Adipose tissue (tissue), 3 donors: ENCODE results near the gene VSIR. TPM values are rescaled to one million over a fixed set of nuclear protein-coding genes. Genes with fewer than 3 reads are reported as not detected.
A peak's percentile ranks its signal among the peaks of the same experiment; 100 is the strongest.

Source experiments
- H3K27ac ChIP-seq: one replicate; pipeline ENCODE4 v1.5.1; 2013; ENCODE audit warnings: low read depth, low read length
- WGBS, 3 donors: extraction: QIAGEN DNeasy Blood & Tissue Kit; methylation state at CpG; one replicate each; pipeline ENCODE4 v1.1.7; 2013; 5-methylcytosine and 5-hydroxymethylcytosine counted together
- polyA plus RNA-seq, 3 donors: library from polyadenylated mRNA; stranded (reverse); fragments of 200-250 nt; gene quantifications; one replicate each; pipeline ENCODE4 v1.2.3, GENCODE V29; 2013
- donor health status: healthy with polysubstance abuse.
- donor health status: Bipolar disorder and iron deficiency.
- donor health status: healthy.

The VSIR gene
- polyA plus RNA-seq, 3 donors, result 18.7 to 87.3 (median 40.3) TPM

- no peak overlapping the region for H3K27ac ChIP-seq
- WGBS, 3 donors, result 67 to 84% (median 76%) methylated on average over 10 of the region's 10 CpGs
Observed at GRCh38 chr10:71789871-71790270, 16.6 kb upstream of the VSIR start.

- 81 to 92% (median 89%) methylated on average over 8 of the region's 8 CpGs for WGBS, 3 donors
- H3K27ac ChIP-seq, result no peak overlapping the region
Observed at GRCh38 chr10:71788954-71789353, 15.6 kb upstream of the VSIR start.

- H3K27ac ChIP-seq, result no peak overlapping the region
- 81 to 96% (median 94%) methylated on average over 18 of the region's 18 CpGs for WGBS, 3 donors
Observed at GRCh38 chr10:71784679-71785272, 11.5 kb upstream of the VSIR start.

GRCh38 chr10:71783917-71784678, 10.8 kb upstream of the VSIR start:
- H3K27ac ChIP-seq, result no peak overlapping the region
- 84 to 87% (median 85%) methylated on average over 17 of the region's 17 CpGs for WGBS, 3 donors

- H3K27ac ChIP-seq, result no peak overlapping the region
- WGBS, 3 donors, result 36 to 50% (median 38%) methylated on average over 7 of the region's 7 CpGs
Observed at GRCh38 chr10:71782917-71783490, 9.7 kb upstream of the VSIR start.

- 64 to 71% (median 68%) methylated on average over 6 of the region's 6 CpGs for WGBS, 3 donors
- H3K27ac ChIP-seq, result no peak overlapping the region
Observed at GRCh38 chr10:71782221-71782916, 9.0 kb upstream of the VSIR start.

- 75 to 87% (median 85%) methylated on average over 9 of the region's 9 CpGs for WGBS, 3 donors
- H3K27ac ChIP-seq, result no peak overlapping the region
Observed at GRCh38 chr10:71780719-71781118, 7.4 kb upstream of the VSIR start.

GRCh38 chr10:71780156-71780555, 6.8 kb upstream of the VSIR start:
- no peak overlapping the region for H3K27ac ChIP-seq
- 88 to 89% (median 89%) methylated on average over 7 of the region's 7 CpGs for WGBS, 3 donors

- WGBS, 3 donors, result 77 to 95% (median 90%) methylated on average over 6 of the region's 6 CpGs
- H3K27ac ChIP-seq, result no peak overlapping the region
Observed at GRCh38 chr10:71779641-71780040, 6.3 kb upstream of the VSIR start.

- WGBS, 3 donors, result 76 to 97% (median 90%) methylated on average over 11 of the region's 11 CpGs
- no peak overlapping the region for H3K27ac ChIP-seq
Observed at GRCh38 chr10:71778071-71778825, 4.9 kb upstream of the VSIR start.

GRCh38 chr10:71777213-71777985, 4.1 kb upstream of the VSIR start:
- no peak overlapping the region for H3K27ac ChIP-seq
- 94 to 98% (median 95%) methylated on average over 17 of the region's 17 CpGs for WGBS, 3 donors

- 48 to 80% (median 62%) methylated on average over 2 of the region's 2 CpGs for WGBS, 3 donors
- no peak overlapping the region for H3K27ac ChIP-seq
Observed at GRCh38 chr10:71776481-71776925, 3.2 kb upstream of the VSIR start.

GRCh38 chr10:71774916-71775702, 1.8 kb upstream of the VSIR start:
- peak overlapping the region; percentile 6 for H3K27ac ChIP-seq
- 41 to 84% (median 49%) methylated on average over 3 of the region's 3 CpGs for WGBS, 3 donors

- 10 to 66% (median 12%) methylated on average over 4 of the region's 4 CpGs for WGBS, 3 donors
- H3K27ac ChIP-seq, result peak overlapping the region; percentile 74
Observed at GRCh38 chr10:71772832-71773220, 494 bp downstream of the VSIR start.

GRCh38 chr10:71771821-71772617, 1.3 kb downstream of the VSIR start:
- 4 to 34% (median 11%) methylated on average over 2 of the region's 2 CpGs for WGBS, 3 donors
- peak overlapping the region; percentile 74 for H3K27ac ChIP-seq

- WGBS, 3 donors, result 29 to 37% (median 34%) methylated on average over 2 of the region's 2 CpGs
- H3K27ac ChIP-seq, result peak overlapping the region; percentile 63
Observed at GRCh38 chr10:71771204-71771603, 2.1 kb downstream of the VSIR start.
